Effector memory CD4-positive, alpha-beta T cell (primary cell): ENCODE results near the gene TMC4.

ENCODE experiments used
- DNase-seq, 3 donors: peaks; one replicate each; pipeline ENCODE4 v3.0.0-alpha.2; 2020
- H3K27ac ChIP-seq: 2 replicates; pipeline ENCODE4 v1.7.0; 2013; ENCODE audit warnings: mild to moderate bottlenecking, low read length, moderate library complexity; ENCODE audit not compliant: insufficient read depth, poor library complexity, severe bottlenecking
- H3K27me3 ChIP-seq: replicated peaks from 2 replicates; pipeline ENCODE4 v1.7.0; 2013; ENCODE audit warnings: mild to moderate bottlenecking, low read length; ENCODE audit not compliant: insufficient read depth, control insufficient read depth, poor library complexity, severe bottlenecking
- H3K36me3 ChIP-seq: 2 replicates; pipeline ENCODE4 v1.7.0; 2013; ENCODE audit warnings: mild to moderate bottlenecking, low read length, moderate library complexity; ENCODE audit not compliant: control insufficient read depth, insufficient read depth
- H3K4me1 ChIP-seq: 2 replicates; pipeline ENCODE4 v1.7.0; 2013; ENCODE audit warnings: low read length, mild to moderate bottlenecking; ENCODE audit not compliant: control insufficient read depth, insufficient read depth, poor library complexity, severe bottlenecking
- H3K4me3 ChIP-seq: 2 replicates; pipeline ENCODE4 v1.7.0; 2013; ENCODE audit warnings: low read length, low read depth, mild to moderate bottlenecking; ENCODE audit not compliant: insufficient read depth, poor library complexity, severe bottlenecking
- H3K9me3 ChIP-seq: 2 replicates; pipeline ENCODE4 v1.7.0; 2013; ENCODE audit warnings: mild to moderate bottlenecking, low read length, moderate library complexity; ENCODE audit not compliant: control insufficient read depth

Gene TMC4

DNA sequence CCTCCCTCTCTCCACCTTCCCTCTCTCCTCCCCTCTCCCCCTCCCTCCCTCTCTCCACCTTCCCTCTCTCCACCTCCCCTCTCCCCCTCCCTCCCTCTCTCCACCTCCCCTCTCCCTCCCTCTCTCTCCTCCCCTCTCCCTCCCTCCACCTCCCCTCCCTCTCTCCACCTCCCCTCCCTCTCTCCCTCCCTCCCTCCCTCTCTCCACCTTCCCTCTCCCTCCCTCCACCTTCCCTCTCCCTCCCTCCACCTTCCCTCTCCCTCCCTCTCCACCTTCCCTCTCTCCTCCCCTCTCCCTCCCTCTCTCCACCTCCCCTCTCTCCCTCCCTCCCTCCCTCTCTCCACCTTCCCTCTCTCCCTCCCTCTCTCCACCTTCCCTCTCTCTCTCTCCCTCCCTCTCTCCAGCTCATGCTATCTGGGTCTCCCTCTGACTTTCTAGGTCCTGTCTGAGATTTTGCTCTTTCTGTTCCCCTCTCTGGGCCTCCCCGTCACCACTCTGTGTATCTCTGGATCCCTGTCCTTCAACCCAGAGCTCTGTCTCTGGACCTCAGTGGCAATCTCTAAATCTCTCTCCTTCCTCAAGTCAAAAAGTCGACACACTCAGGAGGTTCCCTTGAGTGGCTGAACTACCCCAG, 38.9 kb downstream of the TMC4 start:
- Histone ChIP-seq H3K9me3 (no peaks in the 10 kb centered on the region), H3K4me3 (no peak overlapping the region), H3K27ac (no peak overlapping the region), H3K27me3 (no peaks in the 10 kb centered on the region), H3K4me1 (peaks cover 19% of the 10 kb centered on the region), H3K36me3 (peaks cover 20% of the 10 kb centered on the region)
- no peak for DNase-seq

DNA sequence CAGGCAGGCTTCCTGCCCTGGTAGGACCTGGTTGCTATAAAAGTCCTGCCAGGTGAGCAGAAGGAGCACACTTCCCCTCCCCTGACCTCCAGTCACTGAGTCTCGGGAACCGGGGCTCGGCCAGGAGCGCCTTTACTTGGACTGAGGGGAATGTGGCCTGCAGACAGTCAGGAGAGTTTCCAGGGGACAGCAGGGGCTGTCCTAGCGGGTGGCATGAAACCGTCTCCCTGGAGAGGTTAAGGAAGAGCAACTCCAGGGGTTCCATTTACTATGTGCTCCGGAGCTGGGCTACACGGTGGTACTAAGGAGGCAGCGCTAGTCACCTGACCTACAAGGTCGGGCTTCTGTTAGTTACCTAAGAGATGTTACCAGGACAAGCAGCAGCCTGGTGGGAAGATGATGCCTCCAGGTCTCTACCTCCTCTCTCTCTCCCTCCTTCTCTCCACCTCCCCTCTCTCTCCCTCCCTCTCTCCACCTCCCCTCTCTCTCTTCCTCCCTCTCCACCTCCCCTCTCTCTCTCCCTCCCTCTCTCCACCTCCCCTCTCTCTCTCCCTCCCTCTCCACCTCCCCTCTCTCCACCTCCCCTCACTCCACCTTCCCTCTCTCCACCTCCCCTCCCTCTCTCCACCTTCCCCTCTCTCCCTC, 39.5 kb downstream of the TMC4 start:
- no peak for DNase-seq
- H3K4me1 ChIP-seq = peaks cover 13% of the 10 kb centered on the region
- H3K27me3 ChIP-seq = no peaks in the 10 kb centered on the region
- H3K9me3 ChIP-seq = no peaks in the 10 kb centered on the region
- peaks cover 26% of the 10 kb centered on the region for H3K36me3 ChIP-seq
- no peak overlapping the region for H3K27ac ChIP-seq
- H3K4me3 ChIP-seq = no peak overlapping the region

DNA sequence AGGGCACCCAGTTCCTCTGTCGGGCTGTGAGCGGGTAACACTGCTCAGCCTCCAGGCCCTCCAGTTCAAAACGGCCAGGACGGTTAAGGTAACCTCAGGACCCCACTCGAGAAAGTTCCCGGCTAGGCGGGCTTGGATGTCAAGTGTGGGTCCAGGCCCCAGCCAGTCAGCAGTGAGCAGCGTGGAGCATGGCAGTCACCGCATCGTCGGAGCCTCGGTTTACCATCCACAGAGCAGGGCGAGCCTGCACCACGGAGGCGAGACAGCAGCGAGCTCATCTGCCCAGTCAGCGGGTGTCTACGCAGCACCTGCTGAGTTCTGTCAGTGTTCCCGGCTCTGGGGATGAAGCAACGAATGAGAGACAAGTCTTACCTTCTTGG, 43.4 kb downstream of the TMC4 start:
- Histone ChIP-seq H3K4me1 (no peaks in the 10 kb centered on the region), H3K27me3 (no peaks in the 10 kb centered on the region), H3K9me3 (no peaks in the 10 kb centered on the region), H3K4me3 (no peak overlapping the region), H3K27ac (no peak overlapping the region), H3K36me3 (peaks cover 59% of the 10 kb centered on the region)
- no peak for DNase-seq

GRCh38 chr19:54128796-54129616, 44.0 kb downstream of the TMC4 start:
- no peak for DNase-seq
- Histone ChIP-seq H3K27me3 (no peaks in the 10 kb centered on the region), H3K36me3 (peaks cover 65% of the 10 kb centered on the region), H3K4me3 (no peak overlapping the region), H3K27ac (no peak overlapping the region), H3K9me3 (no peaks in the 10 kb centered on the region), H3K4me1 (no peaks in the 10 kb centered on the region)

DNA sequence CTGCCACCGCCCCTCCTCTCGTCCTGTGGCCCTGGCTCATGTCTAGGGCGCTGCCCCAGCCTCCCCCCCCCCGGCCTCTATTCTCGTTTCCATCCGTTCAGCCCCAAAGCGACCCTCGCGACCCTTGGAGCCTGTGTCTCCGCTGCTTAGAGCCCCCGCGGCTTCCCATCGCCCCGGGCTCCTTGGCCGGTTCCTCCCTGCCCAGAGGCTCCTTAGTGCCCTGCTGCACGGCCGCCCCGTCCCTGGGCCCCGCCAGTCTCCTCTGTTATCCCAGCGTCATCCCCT, 44.6 kb downstream of the TMC4 start:
- H3K27me3 ChIP-seq = no peaks in the 10 kb centered on the region
- DNase-seq = no peak
- H3K9me3 ChIP-seq = no peaks in the 10 kb centered on the region
- H3K4me3 ChIP-seq = no peak overlapping the region
- no peaks in the 10 kb centered on the region for H3K4me1 ChIP-seq
- no peak overlapping the region for H3K27ac ChIP-seq
- peaks cover 71% of the 10 kb centered on the region for H3K36me3 ChIP-seq

DNA sequence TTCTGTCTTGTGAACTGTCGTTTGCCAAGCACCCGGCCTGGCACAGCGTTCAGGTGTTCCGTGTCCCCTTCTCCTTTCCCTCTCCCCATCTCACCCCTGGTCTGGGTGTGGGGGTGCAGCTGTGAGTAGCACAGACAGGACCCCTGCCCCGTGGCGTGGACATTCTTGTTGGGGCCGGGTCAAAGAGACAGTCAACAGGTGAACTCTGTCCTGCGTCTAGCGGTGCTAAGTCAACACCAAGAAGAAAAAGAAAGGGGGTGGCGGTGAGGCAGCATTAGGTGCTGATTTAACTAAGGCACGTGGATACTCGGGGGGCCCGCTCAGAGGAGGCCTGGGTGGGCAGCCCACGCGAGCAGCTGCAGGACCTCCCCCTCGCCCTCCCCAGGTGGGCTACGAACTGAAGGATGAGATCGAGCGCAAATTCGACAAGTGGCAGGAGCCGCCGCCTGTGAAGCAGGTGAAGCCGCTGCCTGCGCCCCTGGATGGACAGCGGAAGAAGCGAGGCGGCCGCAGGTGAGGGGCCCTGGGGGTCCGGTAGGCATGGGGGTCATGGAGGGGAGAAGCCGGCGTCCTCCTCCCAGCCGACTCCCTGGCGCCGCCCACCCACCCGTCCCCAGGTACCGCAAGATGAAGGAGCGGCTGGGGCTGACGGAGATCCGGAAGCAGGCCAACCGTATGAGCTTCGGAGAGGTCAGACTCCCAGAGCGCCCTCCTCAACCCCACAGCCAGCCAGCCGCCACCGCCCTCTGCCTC, 45.1 kb downstream of the TMC4 start:
- DNase-seq = no peak
- peaks cover 77% of the 10 kb centered on the region for H3K36me3 ChIP-seq

DNA sequence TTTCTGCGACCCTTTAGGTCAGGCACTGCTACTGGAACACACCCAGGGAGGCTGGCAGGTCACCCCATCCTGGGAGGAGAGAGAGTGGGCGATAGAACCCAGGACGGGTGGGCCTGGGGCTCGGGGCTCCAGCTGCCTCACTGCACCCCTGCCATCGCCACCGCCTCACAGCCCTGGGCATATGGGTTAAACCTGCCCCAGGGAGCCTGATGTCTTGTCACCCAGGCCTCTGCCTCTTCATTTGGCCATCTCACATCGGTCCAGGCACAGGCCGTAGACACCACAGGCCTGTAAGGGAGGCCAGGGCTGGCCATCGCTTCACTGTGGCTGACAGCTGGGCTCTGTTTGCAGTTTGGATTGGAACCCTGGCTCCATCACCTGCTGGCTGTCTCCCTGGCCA, 47.2 kb downstream of the TMC4 start:
- Histone ChIP-seq H3K4me1 (no peaks in the 10 kb centered on the region), H3K4me3 (no peak overlapping the region), H3K36me3 (peaks cover 82% of the 10 kb centered on the region), H3K9me3 (no peaks in the 10 kb centered on the region), H3K27ac (no peak overlapping the region), H3K27me3 (no peaks in the 10 kb centered on the region)
- DNase-seq = no peak

More for the DNA sequence above, 45.1 kb downstream of the TMC4 start:
- Histone ChIP-seq H3K27ac (no peak overlapping the region), H3K9me3 (no peaks in the 10 kb centered on the region), H3K27me3 (no peaks in the 10 kb centered on the region), H3K4me3 (no peak overlapping the region), H3K4me1 (no peaks in the 10 kb centered on the region)

- Histone ChIP-seq H3K27me3 (no peaks in the 10 kb centered on the region), H3K4me1 (no peaks in the 10 kb centered on the region), H3K27ac (no peak overlapping the region), H3K4me3 (no peak overlapping the region), H3K9me3 (no peaks in the 10 kb centered on the region), H3K36me3 (peaks cover 87% of the 10 kb centered on the region)
- DNase-seq = no peak
Observed at GRCh38 chr19:54124393-54124792, 48.6 kb downstream of the TMC4 start.

GRCh38 chr19:54123682-54124081, 49.3 kb downstream of the TMC4 start:
- Histone ChIP-seq H3K4me3 (no peak overlapping the region), H3K27me3 (no peaks in the 10 kb centered on the region), H3K9me3 (no peaks in the 10 kb centered on the region), H3K4me1 (no peaks in the 10 kb centered on the region), H3K27ac (no peak overlapping the region), H3K36me3 (peaks cover 82% of the 10 kb centered on the region)
- DNase-seq = no peak

DNA sequence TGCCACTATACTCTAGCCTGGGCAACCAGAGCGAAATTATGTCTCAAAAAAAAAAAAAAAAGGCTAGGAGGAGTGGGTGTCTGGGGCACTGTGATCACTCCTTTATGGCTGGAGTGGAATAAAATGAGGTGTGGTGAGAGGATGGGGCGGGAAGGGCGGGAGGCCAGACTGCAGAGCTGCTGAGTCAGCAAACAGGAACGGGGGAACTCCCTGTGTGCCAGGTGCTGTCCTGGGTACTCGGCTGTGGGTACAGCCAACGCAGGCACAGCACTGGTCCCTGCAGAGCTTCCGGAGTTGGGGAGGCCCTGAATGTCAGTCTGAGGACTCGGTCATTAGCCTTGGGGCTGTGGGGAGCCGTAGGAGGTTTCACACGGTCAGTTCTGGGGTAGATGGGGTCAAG, 51.7 kb downstream of the TMC4 start:
- no peak for DNase-seq
- Histone ChIP-seq H3K27me3 (no peaks in the 10 kb centered on the region), H3K4me1 (peaks cover 6% of the 10 kb centered on the region), H3K9me3 (no peaks in the 10 kb centered on the region), H3K36me3 (peaks cover 68% of the 10 kb centered on the region), H3K4me3 (no peak overlapping the region), H3K27ac (no peak overlapping the region)
